Choroid plexus epithelial cell (primary cell): ENCODE data around the gene TRPM5.

ENCODE experiments used
- DNase-seq: peaks from one replicate; pipeline ENCODE4 v3.0.0-alpha.2; 2010; ENCODE audit warnings: low read depth
- H3K4me3 ChIP-seq: 2 replicates; pipeline ENCODE4 v1.5.1; 2011; ENCODE audit warnings: low read depth, mild to moderate bottlenecking, control low read depth, low read length, moderate library complexity
- CTCF ChIP-seq: conservative IDR thresholded peaks from 2 replicates; pipeline ENCODE4 v1.5.1; 2011; ENCODE audit warnings: low read depth, mild to moderate bottlenecking, control low read depth, inconsistent platforms, low read length, moderate library complexity

Gene TRPM5

GRCh38 chr11:2447253-2447950 is 3.1 kb upstream of the TRPM5 start:
- no peak overlapping the region for H3K4me3 ChIP-seq
- DNase-seq, result no peak
- TF ChIP-seq CTCF, result no peak

DNA sequence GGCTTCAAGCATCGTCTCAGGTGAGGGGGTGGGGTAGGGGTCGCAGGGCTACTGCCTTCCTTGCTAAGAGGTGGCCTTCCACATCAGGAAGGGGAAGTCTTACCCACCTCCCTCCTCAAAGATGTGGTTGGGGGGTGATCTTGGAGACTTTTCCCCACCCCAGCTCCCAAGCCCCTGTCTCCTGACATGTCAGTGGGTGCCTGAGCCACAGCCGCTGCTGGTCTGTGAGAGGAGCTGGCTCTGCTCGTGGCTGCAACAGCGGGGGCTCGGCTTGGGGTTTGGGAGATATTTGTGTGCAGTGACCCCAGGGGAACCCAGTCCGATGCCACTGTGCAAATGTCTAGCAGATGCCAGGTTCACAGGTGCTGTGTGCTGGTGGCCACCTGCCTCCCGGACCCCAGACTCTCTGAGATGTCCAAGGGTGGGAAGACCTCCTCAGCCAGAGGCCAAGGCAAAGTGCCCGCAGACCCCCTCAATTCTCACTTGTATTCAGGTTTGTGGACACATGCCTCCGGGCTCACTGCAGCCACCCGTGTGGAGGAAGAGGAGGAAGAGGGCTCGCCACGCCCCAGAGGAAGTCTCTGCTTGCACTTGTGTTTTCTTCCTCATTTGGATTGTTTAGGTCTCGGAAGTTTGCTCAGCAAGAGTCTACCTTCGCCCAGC is 2.4 kb upstream of the TRPM5 start:
- no peak for DNase-seq
- H3K4me3 ChIP-seq, result no peak overlapping the region
- no peak for TF ChIP-seq CTCF

- DNase-seq, result no peak
- no peak for TF ChIP-seq CTCF
- no peak overlapping the region for H3K4me3 ChIP-seq
These were observed 1.6 kb upstream of the TRPM5 start for GRCh38 chr11:2445746-2446551.

- DNase-seq, result no peak
- no peak for TF ChIP-seq CTCF
- H3K4me3 ChIP-seq, result no peak within 1 kb of the TSS
These were observed 769 bp upstream of the TRPM5 start, which contains the start of gene KCNQ1 for GRCh38 chr11:2444821-2445745. KCNQ1 (plus strand) TSS chr11:2445008; CDS start chr11:2445099, 91 bp downstream.

- DNase-seq, result no peak
- no peak overlapping the region for H3K4me3 ChIP-seq
- no peak for TF ChIP-seq CTCF
These were observed 908 bp downstream of the TRPM5 start for GRCh38 chr11:2443406-2443805.

- no peak for TF ChIP-seq CTCF
- H3K4me3 ChIP-seq, result no peak overlapping the region
- no peak for DNase-seq
These were observed 1.7 kb downstream of the TRPM5 start for GRCh38 chr11:2442589-2442988.
